GM19025 (cell line): ENCODE data around the gene SOCS1.

Experiments
- ATAC-seq: cut with Tn5 transposase; IDR thresholded peaks from one replicate; pipeline ENCODE4 v1.9.1; 2021; ENCODE audit warnings: mild to moderate bottlenecking, low read depth, moderate library complexity; ENCODE audit not compliant: unreplicated experiment

SOCS1 gene

DNA sequence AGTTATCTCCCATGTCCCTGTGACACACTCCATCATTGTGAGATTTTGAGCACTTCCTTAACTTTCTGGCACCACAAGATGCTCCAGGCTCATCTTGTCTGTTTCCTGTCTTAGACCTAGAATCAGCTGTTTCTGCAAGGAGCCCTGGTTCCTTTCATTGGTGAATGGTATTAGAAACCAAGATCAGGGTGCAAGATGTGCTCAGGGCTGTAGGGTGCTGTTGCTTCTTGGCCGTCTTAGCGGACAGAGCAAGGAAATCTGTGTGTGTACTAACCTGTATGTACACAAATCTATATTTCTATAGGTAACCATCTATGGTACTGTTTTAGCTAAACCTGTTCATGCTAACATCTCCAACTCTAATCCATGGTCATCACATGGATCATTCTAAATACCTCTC is 33.2 kb upstream of the SOCS1 start:
- ATAC-seq: no peak

DNA sequence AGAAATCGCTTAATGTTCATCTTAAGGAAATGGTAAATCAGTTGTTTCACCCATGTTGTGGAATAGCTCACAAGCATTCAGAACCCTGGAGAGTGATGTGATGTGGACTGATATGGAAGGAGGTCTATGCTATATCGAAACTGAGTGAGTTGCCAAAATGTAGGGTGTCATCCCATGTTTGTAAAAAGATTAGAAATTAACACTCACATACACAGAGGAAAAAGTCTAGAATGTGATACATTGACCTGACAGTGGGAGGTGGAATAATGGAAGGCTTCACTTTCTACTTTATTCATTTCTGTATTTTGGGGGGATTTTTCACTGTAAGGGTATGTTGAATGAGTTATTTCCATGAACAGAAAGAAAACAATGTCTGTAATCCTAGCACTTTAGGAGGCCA is 29.8 kb upstream of the SOCS1 start:
- ATAC-seq: no peak

DNA sequence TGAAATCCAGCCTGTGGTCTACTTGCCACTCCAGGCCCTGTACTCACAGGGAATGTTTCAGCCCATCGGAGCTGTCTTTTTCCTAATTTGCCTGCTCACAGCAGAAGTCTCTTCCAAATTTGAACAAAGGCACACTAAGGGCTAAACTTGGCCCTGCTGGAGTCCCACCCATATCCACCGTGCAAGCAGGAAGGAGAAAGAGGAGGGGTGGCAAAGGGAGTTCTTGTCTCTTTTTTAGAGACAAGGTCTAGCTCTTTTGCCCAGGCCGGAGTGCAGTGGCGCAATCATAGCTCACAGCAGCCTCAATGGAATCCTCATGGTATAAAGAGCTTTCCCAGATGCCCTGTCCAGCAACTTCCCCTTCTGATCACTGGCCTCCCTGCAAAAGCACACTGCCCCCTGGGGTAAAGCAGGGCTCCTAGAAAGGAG is 27.8 kb upstream of the SOCS1 start:
- no peak for ATAC-seq

DNA sequence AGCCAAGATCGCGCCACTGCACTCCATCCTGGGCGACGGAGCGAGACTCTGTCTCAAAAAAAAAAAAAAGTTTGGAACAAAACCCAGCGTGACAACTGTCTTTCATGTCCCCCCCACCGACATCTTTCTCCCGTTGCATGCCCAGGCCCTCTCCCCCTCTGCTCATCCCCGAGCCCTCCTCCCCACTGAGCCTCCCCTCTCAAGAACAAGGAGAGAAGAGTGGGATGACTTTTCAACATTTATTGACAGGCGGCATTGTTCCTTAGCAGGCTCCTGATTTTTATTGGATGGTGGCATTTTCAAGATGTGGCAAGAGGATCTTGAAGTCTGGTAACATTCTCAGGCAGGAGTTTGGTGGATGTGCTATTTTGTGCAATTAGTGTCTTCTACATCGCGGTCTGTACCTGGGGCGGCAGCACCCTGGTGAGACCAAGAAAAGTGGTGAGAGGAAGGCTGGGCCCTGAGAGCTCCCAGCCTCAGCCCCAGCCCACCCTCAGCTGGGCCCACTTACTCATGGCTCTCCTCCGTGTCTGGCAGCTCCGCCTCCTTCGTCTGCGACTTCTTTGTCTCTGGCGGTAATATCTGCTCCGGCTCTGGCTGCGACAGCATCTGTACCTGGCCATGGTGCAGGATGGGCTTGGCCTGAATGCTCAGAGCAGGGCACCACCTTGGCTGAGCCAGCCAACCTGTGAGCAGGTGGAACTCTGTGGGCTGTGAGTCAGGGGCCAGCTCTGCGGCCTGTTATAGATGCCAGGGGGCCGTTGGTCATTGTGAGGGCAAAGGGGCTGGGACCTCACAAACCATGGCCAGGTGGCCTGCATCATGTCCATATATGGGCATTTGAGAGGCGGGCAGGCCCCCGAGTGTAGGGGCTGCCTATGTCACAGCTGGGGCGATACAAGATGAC is 24.9 kb upstream of the SOCS1 start, which contains the start of gene PRM1:
Gene PRM1 (minus strand): TSS at position 715 of the 907 bp plus-strand sequence. CDS start 92 bp downstream, at position 623.
- no peak for ATAC-seq

DNA sequence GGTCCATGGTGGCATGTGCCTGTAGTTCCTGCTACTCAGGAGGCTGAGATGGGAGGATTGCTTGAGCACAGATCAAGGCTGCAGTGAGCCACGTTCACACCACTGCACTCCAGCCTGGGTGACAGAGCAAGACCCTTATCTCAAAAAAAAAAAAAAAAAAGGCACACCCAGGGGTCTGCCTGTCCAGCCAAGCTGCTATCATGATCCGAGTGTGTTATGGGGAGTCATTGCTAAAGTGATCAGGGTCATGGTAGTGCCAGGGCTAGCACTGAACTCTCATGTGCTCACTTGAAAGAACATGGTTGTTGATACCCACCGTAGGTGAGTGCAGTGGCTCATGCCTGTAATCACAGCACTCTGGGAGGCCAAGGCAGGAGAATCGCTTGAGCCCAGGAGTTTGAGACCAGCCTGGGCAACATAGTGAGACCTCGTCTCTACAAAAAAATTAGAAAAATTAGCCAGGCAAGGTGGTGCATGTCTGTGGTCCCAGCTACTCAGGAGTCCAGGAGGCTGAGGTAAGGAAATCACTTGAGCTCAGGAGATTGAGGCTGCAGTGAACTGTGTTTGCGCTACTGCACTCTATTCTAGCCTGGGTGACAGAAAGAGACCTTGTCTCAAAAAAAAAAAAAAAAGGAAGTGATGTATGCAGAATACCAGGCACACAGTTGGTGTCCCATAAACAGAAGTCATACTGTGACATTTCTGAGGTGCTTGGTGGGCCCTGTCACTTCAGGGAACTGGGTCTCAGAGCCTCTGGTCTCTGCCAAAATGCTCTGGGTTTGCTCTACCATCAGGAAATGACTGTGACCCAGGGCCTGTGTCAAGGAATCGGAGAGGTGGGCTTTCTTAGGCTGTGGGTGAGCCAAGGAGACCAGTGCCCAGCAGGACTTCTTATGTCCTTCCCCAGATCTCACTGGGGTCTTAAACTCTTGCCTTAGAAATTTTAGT is 23.0 kb upstream of the SOCS1 start:
- no peak for ATAC-seq

DNA sequence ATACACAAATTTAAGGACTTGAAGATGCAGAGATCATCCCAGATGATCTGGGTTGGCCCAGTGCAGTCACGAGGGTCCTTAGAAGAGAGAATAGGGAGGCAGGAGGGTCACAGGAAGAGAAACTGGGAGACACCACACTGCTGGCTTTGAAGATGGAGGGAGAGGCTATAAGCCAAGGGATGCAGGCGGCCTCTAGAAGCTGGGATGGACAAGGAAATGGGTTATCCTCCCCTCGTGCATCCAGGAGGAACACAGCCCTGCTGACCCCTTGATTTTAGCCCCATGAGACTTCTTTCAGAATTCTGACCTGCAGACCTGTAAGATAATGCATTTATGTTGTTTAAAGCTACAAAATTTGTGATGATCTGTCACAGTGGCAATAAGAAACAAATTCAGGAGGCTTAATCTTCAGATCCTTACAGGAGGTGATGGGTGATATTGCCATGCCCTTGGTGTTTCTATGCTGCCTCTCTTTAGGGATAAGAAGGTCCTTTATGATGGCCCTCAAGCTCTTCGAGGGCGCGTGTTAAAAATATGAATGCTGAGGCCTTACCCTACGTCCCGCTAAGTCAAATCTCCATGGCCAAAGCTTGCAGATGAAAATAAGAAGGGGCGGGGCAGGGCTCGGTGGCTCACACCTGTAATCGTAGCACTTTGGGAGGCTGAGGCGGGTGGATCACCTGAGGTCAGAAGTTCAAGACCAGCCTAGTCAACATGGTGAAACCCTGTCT is 21.8 kb upstream of the SOCS1 start:
- ATAC-seq: no peak

DNA sequence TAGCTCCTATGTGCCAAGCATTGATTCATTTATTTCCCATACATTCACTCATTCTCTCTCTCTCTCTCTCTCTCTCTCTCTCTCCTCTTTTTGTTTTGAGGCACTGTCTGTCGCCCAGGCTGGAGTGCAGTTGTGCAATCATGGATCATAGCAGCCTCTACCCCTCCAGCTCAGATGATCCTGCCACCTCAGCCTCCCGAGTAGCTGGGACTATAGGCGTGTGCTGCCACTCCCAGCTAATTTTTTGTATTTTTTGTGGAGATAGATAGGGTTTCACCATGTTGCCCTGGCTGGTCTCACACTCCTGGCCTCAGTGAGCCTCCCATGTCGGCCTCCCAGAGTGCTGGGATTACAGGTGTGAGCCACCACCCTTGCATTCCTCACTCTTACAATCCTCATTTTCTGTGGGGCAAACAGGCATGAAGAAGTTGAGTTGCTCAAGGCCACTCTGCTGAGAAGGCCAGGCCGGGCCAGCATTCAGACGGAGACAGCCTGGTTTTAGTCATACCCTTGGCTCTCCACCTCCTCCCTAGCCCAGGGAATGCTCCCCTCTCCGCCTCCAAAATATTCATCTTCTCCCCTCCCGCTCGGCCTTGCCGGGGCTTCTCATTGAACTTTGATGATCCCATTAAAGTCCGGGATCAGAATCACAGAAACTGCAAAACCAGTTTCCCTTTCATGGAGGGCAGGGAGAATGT is 21.0 kb upstream of the SOCS1 start:
- ATAC-seq: no peak

DNA sequence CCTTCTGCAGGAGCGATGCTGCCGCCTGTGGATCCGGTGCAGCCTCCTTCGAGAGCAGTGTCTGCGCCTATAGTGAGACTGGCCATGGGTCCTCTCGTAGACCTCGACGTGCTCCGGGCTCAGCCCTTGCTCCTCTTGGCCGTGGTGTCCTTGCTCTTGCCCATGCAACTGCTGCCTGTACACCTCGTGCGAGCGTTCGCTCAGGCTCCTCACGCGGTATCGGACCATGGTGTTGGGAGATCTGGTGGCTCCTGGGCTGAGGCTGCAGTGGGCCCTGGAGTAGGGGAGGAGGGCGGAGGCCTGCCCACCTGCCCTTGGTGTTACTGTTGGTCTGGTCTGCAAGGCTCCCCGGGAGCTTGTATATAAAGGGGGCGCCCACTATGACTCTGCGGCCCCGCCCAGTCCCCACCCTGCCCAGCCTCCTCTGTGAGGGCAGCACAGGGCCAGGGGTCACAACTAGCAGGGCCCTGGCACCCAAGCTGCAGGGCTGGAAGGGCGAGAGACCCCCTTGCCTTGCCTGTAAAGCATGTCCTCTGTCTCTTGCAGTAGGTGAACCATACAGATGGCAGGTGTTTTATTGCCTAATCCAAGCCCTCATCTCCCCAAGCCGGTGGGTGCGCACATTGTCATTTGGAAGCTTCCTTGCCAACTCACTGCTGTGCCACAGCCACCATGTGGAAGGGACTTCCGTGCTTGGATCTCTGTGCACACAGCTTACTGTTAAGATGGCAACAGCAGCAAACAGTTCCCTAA is 20.3 kb upstream of the SOCS1 start, which contains the start of gene PRM2:
Gene PRM2 (minus strand): TSS at position 338 of the 753 bp plus-strand sequence. CDS start 110 bp downstream, at position 228.
- ATAC-seq: no peak

DNA sequence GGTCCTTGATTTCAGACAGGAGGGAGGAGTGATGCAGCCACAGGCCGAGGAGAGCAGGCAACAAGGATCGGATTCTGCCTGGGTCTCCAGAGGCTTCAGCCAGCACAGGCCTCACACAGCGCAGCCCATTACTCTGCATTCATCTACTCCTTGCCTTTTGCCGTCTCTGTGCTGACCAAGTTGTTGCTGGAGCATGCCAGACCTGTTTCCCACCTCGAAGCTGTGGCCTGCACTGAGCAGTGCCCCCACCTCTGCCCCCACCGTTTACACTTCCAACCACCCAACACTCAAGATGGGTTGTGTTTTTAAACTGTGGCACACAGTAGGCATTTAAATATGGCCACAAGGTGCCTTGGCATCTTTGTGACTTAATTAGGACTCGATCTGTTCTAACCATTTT is 19.0 kb upstream of the SOCS1 start:
- no peak for ATAC-seq

DNA sequence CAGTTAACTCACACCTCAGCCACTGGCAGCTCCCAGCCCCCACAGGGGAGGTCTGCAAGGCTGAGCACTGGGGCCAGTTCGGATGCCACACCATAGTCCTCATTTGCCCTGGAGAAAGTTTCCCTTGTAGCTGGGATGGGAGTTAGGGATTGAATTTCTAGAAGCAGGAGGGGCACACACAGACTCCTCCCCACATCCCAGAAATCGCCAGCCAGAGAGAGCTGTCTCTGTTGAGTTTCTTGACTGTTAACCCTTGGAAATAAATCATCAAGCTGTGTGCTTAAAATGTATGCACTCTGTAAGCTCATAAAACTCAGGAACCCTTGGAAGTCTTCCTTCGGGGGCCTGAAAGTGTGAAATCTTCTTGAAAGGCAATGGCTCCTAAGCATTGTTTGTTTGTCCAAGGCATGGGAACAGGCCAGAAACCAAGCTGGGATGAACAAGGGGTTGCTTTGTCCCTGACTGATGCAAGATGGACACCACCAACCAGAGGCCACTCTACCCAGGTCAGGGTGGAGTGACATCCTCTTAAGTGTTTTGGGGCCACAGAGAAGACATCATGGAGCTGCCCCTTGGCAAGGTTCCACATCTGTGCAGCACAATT is 17.8 kb upstream of the SOCS1 start:
- ATAC-seq: no peak

DNA sequence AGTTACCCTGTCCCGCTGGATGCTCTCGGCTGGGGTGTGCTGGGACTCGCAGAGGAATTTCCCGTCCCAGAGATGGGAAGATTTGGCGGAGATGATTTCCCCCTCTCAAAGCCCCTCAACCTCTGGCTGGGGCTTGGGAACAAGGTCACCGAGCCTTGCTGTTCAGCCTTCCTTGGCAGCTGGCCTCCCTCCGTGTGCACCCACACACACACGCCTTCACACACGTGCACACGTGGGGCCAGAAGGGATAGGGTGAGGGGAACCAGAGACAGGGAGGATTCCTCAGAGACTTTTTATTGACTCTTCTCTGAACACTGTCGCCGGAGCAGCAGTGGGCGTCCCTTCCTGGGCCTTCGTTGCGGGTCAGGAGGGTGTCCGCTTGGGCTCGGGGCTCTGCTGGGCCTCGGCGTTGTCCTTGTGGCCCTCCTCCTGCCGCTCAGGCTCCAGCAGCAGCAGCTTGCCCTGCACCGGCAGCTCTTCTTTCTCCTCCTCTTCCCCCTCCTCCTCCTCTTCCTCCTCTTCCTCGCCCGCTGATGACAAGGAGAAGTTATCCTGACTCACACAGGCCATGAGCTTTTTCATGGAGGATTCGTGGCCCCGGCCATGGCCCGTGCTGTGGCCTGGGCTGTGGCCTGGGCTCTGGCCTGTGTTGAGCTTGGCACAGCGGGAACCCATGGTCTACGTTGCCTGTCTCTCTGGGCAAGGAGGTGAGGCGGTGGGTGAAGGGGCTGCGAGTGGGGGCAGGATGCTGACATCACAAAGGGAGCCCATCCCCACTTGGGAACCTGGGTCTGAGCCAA is 17.1 kb upstream of the SOCS1 start, which contains the start of gene PRM3:
Gene PRM3 (minus strand): TSS at position 709 of the 800 bp plus-strand sequence. CDS start 34 bp downstream, at position 675.
- no peak for ATAC-seq

DNA sequence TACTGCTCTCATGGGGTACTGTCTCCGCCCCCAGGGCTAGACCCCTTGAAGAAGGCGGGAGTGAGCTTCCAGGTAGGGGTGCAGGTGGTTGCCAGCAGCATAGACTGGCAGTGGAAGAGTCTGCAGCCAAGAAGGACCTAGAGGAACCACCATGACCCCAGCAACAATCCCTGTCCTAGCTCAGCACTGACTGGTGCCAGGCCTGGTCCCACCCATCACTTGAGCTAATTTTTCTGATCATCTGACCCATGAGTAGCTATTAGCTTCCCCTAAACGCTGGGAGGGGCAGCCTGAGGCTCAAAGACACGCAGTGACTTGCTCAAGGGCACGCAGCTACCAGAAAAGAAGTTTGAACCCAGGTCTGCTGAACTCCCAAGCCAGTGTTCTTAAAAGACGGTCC is 16.5 kb upstream of the SOCS1 start:
- no peak for ATAC-seq

DNA sequence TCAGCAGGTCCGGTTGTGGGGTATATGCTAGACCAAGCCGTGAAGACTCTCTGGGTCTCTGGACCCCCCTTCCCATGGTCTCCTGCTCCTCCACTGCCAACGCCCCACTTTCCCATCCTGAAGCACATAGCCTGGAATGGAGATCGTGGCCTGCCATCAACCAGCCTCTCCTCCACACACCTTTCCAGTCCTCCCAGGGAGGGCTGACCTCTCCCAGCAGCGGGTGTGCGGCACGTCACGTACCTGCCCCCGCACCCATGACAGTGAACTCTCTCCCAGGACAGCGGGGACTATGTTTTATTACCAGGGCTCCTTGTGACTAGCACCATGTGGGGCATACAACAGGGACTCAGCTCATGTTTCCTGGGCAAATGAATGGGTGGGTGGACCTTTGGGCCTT is 15.6 kb upstream of the SOCS1 start:
- no peak for ATAC-seq

DNA sequence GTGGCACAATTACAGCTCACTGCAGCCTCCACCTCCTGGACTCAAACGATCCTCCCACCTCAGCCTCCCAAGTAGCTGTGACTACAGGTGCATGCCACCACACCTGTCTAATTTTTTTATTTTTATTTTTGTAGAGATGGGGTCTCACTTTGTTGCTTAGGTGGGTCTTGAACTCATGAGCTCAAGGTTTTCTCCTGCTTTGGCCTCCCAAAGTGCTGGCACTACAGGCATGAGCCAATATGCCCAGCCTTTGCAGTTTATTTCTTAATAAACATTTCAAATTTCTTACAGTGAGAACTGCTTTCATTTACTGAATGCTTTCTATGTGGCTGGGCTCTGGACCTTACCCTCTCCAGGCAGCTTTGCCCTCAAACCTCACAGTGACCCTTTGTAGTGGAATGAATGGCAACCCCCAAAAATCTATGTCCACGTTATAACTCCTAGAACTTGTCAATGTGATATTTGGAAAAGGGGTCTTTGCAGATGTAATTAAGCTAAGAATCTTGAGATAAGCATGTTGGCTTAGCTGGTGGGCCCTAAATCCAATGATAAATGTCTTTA is 14.7 kb upstream of the SOCS1 start:
- no peak for ATAC-seq

DNA sequence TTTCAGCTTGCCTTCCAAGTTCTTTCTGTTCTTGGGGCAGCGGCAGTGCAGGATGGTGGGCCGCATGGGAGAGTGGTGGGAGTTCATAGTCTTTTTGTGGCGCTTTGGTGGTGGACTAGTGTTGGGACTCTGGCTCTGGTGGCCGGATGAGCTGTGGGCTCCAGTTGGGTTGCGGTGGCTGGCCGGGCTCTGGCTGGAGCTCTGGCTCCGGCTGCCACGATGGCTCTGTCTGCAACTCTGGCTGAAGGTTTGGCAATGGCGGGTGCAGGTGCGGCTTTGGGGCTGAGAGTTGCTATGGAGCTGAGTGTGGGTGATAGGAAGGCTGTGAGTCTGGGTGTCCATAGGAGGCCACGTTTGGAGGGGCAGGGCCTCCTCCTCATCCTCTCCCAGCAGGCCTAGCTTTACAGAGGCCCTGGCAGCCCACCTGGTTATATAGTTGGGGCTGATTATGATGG is 12.9 kb upstream of the SOCS1 start, which contains the start of gene TNP2:
Gene TNP2 (minus strand): TSS at position 405 of the 455 bp plus-strand sequence. CDS start 63 bp downstream, at position 342.
- ATAC-seq: no peak

DNA sequence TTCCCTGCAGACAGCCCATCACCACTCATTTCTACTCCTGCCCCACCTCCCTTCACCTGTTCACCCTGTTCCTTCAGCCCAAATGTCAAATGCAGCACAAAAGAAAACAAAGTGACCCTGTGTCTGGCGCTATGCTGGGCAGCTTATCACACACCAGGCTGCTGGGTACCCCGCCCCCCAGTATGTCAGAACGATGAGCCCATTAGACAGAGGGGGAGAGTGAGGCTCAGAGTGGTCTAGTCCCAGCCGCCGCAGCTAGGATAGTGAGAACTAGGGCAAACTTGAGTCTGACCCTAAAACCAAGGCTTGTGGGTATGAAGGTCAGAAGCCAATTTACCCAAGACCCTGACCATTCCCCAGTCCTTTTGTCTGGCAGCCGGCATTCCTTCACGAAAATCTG is 9.1 kb upstream of the SOCS1 start:
- ATAC-seq: no peak

DNA sequence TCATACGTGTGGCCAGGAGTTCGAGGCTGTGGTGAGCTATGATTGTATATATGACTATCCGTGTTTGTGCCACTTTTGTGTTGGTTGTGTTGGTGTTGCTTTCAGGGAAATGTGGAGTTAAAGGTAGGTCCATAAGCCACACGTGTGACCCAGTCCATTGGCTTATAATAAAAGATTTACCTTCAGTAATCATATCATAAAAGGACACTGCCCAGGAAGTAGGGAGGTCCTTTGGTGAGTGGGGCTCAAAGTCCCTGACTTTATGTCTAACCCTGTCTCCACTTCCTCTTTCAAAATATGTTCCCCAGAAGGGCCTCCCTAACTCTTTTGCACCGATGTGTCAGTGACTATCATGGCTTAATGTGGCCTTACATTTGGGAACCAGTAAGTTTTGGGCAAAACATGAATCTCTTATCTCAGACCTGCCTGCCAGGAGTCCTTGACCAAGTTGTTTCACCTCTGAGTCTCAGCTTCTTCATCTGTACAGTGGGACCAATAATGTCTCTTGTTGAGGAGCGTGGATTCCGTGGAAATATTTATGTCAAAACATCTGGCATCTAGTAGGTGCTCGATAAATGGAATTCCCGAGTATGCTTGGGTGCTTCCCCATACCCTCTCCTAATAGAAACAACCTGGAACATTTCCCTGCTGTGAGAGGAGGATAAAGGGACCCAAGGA is 8.3 kb upstream of the SOCS1 start:
- ATAC-seq: no peak
